Mammary epithelial cell (primary cell): Measurements from ENCODE around the gene BBC3.
"Not testable (repeated sequence)": the region's sequence is repeated elsewhere in the genome, so short reads cannot be mapped to it uniquely, and the experiment has no call there.

Experiments used
- EZH2 ChIP-seq: IDR thresholded peaks from 2 replicates; pipeline ENCODE4 v1.6.1; 2012; ENCODE audit warnings: low read length, inconsistent platforms, borderline replicate concordance
- TF ChIP-seq, protein P1 (sequence below), 2 donors: IDR thresholded peaks in 1 of 2; conservative IDR thresholded peaks in 1 of 2; 2 replicates each; pipeline ENCODE4 v1.5.1; 2011 to 2012; ENCODE audit warnings: inconsistent platforms in 2 of 2, low read length in 2 of 2, mild to moderate bottlenecking in 2 of 2, control low read depth in 1 of 2, low read depth in 1 of 2; ENCODE audit not compliant: insufficient read depth in 1 of 2; ENCODE audit errors: extremely low read depth in 1 of 2

DNA sequence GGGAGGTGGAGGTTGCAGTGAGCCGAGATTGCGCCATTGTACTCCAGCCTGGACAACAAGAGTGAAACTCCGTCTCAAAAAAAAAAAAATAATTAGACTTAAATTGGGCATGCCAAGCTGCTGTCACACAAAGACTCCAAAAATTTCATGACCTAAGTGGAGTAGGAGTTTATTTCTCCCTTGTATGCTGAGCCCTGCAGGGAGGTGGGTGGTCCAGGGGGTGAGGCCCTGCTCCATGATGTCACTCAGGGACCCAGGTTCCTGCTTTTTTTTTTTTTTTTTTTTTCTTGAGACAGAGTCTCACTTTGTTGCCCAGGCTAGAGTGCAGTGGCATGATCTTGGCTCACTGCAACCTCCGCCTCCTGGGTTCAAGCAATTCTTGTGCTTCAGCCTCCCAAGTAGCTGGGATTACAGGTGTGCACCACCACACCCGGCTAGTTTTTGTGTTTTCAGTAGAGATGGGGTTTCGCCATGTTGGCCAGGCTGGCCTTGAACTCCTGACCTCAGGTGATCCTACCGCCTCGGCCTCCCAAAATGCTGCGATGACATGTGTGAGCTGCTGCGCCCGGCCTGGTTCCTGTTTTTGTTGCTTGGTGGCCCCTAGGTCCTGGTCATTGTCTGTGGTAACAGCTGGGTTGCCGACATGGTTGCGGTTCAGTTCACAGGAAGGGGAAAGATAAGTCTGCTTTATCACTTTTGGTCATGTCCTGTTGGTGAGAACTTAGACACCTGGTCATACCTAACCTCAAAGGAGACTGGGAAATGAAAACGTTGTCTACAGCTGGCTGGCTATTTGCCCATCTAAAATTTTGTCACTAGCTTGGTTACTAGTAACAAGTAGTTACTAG, 31.2 kb upstream of the BBC3 start:
- TF ChIP-seq, protein P1, sequence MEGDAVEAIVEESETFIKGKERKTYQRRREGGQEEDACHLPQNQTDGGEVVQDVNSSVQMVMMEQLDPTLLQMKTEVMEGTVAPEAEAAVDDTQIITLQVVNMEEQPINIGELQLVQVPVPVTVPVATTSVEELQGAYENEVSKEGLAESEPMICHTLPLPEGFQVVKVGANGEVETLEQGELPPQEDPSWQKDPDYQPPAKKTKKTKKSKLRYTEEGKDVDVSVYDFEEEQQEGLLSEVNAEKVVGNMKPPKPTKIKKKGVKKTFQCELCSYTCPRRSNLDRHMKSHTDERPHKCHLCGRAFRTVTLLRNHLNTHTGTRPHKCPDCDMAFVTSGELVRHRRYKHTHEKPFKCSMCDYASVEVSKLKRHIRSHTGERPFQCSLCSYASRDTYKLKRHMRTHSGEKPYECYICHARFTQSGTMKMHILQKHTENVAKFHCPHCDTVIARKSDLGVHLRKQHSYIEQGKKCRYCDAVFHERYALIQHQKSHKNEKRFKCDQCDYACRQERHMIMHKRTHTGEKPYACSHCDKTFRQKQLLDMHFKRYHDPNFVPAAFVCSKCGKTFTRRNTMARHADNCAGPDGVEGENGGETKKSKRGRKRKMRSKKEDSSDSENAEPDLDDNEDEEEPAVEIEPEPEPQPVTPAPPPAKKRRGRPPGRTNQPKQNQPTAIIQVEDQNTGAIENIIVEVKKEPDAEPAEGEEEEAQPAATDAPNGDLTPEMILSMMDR (conservative IDR thresholded peaks at IDR 0.05 in 1 of 2, IDR thresholded peaks at IDR 0.05 in 1 of 2; ENCODE audit: extremely low read depth in 1 of 2, insufficient read depth in 1 of 2, low read depth in 1 of 2, low read length in 2 of 2) = not testable (repeated sequence)
- TF ChIP-seq EZH2 = not testable (repeated sequence)
